HEK293 (cell line): ENCODE data around the gene TET2.

Experiments
- CTCF ChIA-PET: fragments of 350-600 bp; formaldehyde crosslinking; extraction: SDS; loops from one replicate; lab custom pipeline; 2021; ENCODE audit warnings: antibody characterized with exemption; lab: Yijun Ruan, JAX
- POLR2A ChIA-PET: fragments of 300-600 bp; formaldehyde crosslinking; extraction: SDS; loops from one replicate; lab custom pipeline; 2020; ENCODE audit warnings: antibody characterized with exemption, inconsistent platforms; lab: Yijun Ruan, JAX
- H3K27ac ChIP-seq: fragments of 200-500 bp; sonication (Bioruptor generic); 2 replicates; pipeline ENCODE4 v1.5.1; 2014; ENCODE audit warnings: low read depth, low read length, control low read depth, inconsistent platforms; ENCODE audit errors: extremely low read depth
- H3K36me3 ChIP-seq, 2 experiments: fragments of 200-500 bp in 1 of 2; sonication (Bioruptor generic) in 1 of 2; 1 replicate in 1 of 2; 2 replicates in 1 of 2; pipeline ENCODE4 v1.5.1; 2014 to 2017; ENCODE audit warnings: inconsistent platforms in 2 of 2, low read length in 2 of 2; ENCODE audit not compliant: control insufficient read depth in 2 of 2, insufficient read depth in 1 of 2
- H3K4me1 ChIP-seq: fragments of 200-500 bp; sonication (Bioruptor generic); 2 replicates; pipeline ENCODE4 v1.5.1; 2014; ENCODE audit warnings: mild to moderate bottlenecking, low read length, inconsistent platforms; ENCODE audit not compliant: control insufficient read depth, insufficient read depth
- H3K4me3 ChIP-seq: 2 replicates; pipeline ENCODE4 v1.5.1; 2011; ENCODE audit warnings: low read depth, mild to moderate bottlenecking, control low read depth, low read length, moderate library complexity
- H3K9me3 ChIP-seq: fragments of 200-500 bp; sonication (Bioruptor generic); 2 replicates; pipeline ENCODE4 v1.5.1; 2014; ENCODE audit warnings: low read depth, low read length, inconsistent platforms; ENCODE audit not compliant: control insufficient read depth, insufficient read depth
- EGR2 ChIP-seq: fragments of 450-650 bp; formaldehyde crosslinking; IDR thresholded peaks from 2 replicates; pipeline ENCODE4 v1.5.1; 2016; ENCODE audit warnings: low read depth, missing biosample characterization, missing genetic modification characterization
- GFI1B ChIP-seq: fragments of 450-650 bp; formaldehyde crosslinking; IDR thresholded peaks from 2 replicates; pipeline ENCODE4 v1.5.1; 2016; ENCODE audit warnings: missing biosample characterization, missing genetic modification characterization
- GLI4 ChIP-seq: fragments of 450-650 bp; formaldehyde crosslinking; IDR thresholded peaks from 2 replicates; pipeline ENCODE4 v1.5.1; 2016; ENCODE audit warnings: missing biosample characterization, missing genetic modification characterization
- OVOL3 ChIP-seq: fragments of 450-650 bp; formaldehyde crosslinking; IDR thresholded peaks from 2 replicates; pipeline ENCODE4 v1.5.1; 2016; ENCODE audit warnings: missing biosample characterization, missing genetic modification characterization
- SP2 ChIP-seq: fragments of 450-650 bp; formaldehyde crosslinking; IDR thresholded peaks from 2 replicates; pipeline ENCODE4 v1.5.1; 2016; ENCODE audit warnings: missing biosample characterization, missing genetic modification characterization
- SP7 ChIP-seq: fragments of 450-650 bp; formaldehyde crosslinking; IDR thresholded peaks from 2 replicates; pipeline ENCODE4 v1.5.1; 2016; ENCODE audit warnings: missing biosample characterization, missing genetic modification characterization
- YY2 ChIP-seq: fragments of 450-650 bp; formaldehyde crosslinking; IDR thresholded peaks from 2 replicates; pipeline ENCODE4 v1.5.1; 2016; ENCODE audit warnings: missing biosample characterization, missing genetic modification characterization
- ZFHX2 ChIP-seq: fragments of 450-650 bp; formaldehyde crosslinking; conservative IDR thresholded peaks from 2 replicates; pipeline ENCODE4 v1.5.1; 2016; ENCODE audit warnings: missing biosample characterization, missing genetic modification characterization
- ZNF10 ChIP-seq: fragments of 450-650 bp; formaldehyde crosslinking; IDR thresholded peaks from 2 replicates; pipeline ENCODE4 v1.5.1; 2017; ENCODE audit warnings: missing biosample characterization, missing genetic modification characterization
- ZNF211 ChIP-seq: fragments of 450-650 bp; formaldehyde crosslinking; IDR thresholded peaks from 2 replicates; pipeline ENCODE4 v1.5.1; 2016; ENCODE audit warnings: low read depth, missing biosample characterization, missing genetic modification characterization
- ZNF248 ChIP-seq: fragments of 450-650 bp; formaldehyde crosslinking; IDR thresholded peaks from 2 replicates; pipeline ENCODE4 v1.5.1; 2017; ENCODE audit warnings: missing biosample characterization, missing genetic modification characterization
- ZNF529 ChIP-seq: fragments of 450-650 bp; formaldehyde crosslinking; IDR thresholded peaks from 2 replicates; pipeline ENCODE4 v1.5.1; 2017; ENCODE audit warnings: missing genetic modification characterization, missing biosample characterization; ENCODE audit not compliant: insufficient replicate concordance
- ZNF544 ChIP-seq: fragments of 450-650 bp; formaldehyde crosslinking; IDR thresholded peaks from 2 replicates; pipeline ENCODE4 v1.5.0; 2017; ENCODE audit warnings: missing biosample characterization, missing genetic modification characterization
- ZNF549 ChIP-seq: fragments of 450-650 bp; IDR thresholded peaks from 2 replicates; pipeline ENCODE4 v1.5.1; 2018; ENCODE audit warnings: missing biosample characterization, missing genetic modification characterization, mild to moderate bottlenecking, inconsistent platforms, moderate library complexity
- ZNF596 ChIP-seq: fragments of 450-650 bp; IDR thresholded peaks from 2 replicates; pipeline ENCODE4 v1.5.0; 2018; ENCODE audit warnings: missing biosample characterization, mild to moderate bottlenecking, missing genetic modification characterization, moderate library complexity
- ZNF621 ChIP-seq: fragments of 450-650 bp; formaldehyde crosslinking; IDR thresholded peaks from 2 replicates; pipeline ENCODE4 v1.5.1; 2017; ENCODE audit warnings: missing biosample characterization, missing genetic modification characterization
- ZNF623 ChIP-seq: fragments of 450-650 bp; formaldehyde crosslinking; IDR thresholded peaks from 2 replicates; pipeline ENCODE4 v1.5.1; 2016; ENCODE audit warnings: missing biosample characterization, missing genetic modification characterization
- ZNF677 ChIP-seq: fragments of 450-650 bp; IDR thresholded peaks from 2 replicates; pipeline ENCODE4 v1.5.0; 2018; ENCODE audit warnings: missing biosample characterization, mild to moderate bottlenecking, missing genetic modification characterization, moderate library complexity
- ZNF747 ChIP-seq: fragments of 450-650 bp; formaldehyde crosslinking; IDR thresholded peaks from 2 replicates; pipeline ENCODE4 v1.5.1; 2016; ENCODE audit warnings: missing biosample characterization, missing genetic modification characterization
- ZNF76 ChIP-seq: fragments of 450-650 bp; formaldehyde crosslinking; IDR thresholded peaks from 2 replicates; pipeline ENCODE4; 2016; ENCODE audit warnings: low read depth, missing biosample characterization, missing genetic modification characterization, borderline replicate concordance
- ZNF777 ChIP-seq: fragments of 450-650 bp; formaldehyde crosslinking; IDR thresholded peaks from 2 replicates; pipeline ENCODE4 v1.5.1; 2017; ENCODE audit warnings: missing biosample characterization, missing genetic modification characterization, borderline replicate concordance
- TF ChIP-seq, protein P1 (sequence below): fragments of 450-650 bp; formaldehyde crosslinking; IDR thresholded peaks from 2 replicates; pipeline ENCODE4 v1.5.1; 2016; ENCODE audit warnings: missing biosample characterization, missing genetic modification characterization
- TF ChIP-seq, protein P2 (sequence below): fragments of 450-650 bp; formaldehyde crosslinking; optimal IDR thresholded peaks from 2 replicates; pipeline ENCODE3; 2016; ENCODE audit warnings: missing biosample characterization, mild to moderate bottlenecking, missing genetic modification characterization
- TF ChIP-seq, protein P3 (sequence below): fragments of 450-650 bp; formaldehyde crosslinking; IDR thresholded peaks from 2 replicates; pipeline ENCODE4 v1.5.1; 2016; ENCODE audit warnings: missing biosample characterization, missing genetic modification characterization
- TF ChIP-seq, protein P4 (sequence below): fragments of 450-650 bp; formaldehyde crosslinking; IDR thresholded peaks from 2 replicates; pipeline ENCODE4 v1.5.1; 2017; ENCODE audit warnings: missing biosample characterization, missing genetic modification characterization
- TF ChIP-seq, protein P5 (sequence below): fragments of 450-650 bp; formaldehyde crosslinking; IDR thresholded peaks from 2 replicates; pipeline ENCODE4 v1.5.0; 2017; ENCODE audit warnings: missing biosample characterization, missing genetic modification characterization, borderline replicate concordance

The TET2 gene

DNA sequence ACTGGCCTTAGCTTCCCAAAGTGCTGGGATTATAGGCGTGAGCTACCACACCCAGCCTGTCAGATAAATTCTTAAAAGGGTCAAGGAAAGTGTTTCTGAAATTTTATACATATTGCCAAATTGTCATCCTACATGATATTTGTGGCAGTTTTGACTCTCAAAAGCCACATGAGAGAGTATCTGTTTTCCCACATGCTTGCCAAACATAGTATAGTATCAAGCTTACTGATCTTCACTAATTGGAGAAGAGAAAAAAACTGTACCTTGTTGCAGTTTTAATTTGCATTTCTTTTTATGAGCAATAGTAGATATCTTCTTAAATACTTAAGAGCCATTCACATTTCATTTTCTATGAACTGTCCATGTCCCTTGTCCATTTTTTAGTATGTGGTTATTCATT lies 83.6 kb downstream of the TET2 start (continued):
- TF ChIP-seq, protein P1, sequence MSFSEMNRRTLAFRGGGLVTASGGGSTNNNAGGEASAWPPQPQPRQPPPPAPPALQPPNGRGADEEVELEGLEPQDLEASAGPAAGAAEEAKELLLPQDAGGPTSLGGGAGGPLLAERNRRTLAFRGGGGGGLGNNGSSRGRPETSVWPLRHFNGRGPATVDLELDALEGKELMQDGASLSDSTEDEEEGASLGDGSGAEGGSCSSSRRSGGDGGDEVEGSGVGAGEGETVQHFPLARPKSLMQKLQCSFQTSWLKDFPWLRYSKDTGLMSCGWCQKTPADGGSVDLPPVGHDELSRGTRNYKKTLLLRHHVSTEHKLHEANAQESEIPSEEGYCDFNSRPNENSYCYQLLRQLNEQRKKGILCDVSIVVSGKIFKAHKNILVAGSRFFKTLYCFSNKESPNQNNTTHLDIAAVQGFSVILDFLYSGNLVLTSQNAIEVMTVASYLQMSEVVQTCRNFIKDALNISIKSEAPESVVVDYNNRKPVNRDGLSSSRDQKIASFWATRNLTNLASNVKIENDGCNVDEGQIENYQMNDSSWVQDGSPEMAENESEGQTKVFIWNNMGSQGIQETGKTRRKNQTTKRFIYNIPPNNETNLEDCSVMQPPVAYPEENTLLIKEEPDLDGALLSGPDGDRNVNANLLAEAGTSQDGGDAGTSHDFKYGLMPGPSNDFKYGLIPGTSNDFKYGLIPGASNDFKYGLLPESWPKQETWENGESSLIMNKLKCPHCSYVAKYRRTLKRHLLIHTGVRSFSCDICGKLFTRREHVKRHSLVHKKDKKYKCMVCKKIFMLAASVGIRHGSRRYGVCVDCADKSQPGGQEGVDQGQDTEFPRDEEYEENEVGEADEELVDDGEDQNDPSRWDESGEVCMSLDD (tag by site-specific recombination) = no peak
- TF ChIP-seq ZNF248 (tag by site-specific recombination) = no peak
- TF ChIP-seq, all 188 proteins: peak for 0

DNA sequence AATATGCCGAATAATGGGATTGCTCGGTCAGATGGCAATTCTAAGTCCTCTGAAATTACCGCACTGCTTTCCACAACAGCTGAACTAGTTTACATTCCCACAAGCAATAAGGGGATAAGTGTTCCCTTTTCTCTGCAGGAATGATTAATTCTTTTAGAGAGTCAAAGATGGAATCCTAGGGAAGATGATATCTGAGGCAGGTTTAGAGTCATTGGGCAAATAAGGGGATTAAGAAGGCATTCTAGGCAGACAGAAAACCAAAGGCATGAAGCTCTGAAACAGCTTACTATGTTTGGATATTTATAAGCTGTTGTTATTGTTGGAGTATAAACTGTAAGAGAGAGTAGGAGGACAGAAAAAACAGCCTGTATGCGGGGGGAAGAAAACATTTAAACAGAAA lies 85.7 kb downstream of the TET2 start:
- Histone ChIP-seq H3K36me3 (peaks cover 0 to 16% of the 10 kb centered on the region in 2 experiments; a peak in 1 of 3 replicates), H3K4me1 (no peaks in the 10 kb centered on the region), H3K27ac (no peak overlapping the region), H3K9me3 (no peaks in the 10 kb centered on the region), H3K4me3 (no peak overlapping the region)
- ChIA-PET POLR2A (no interaction called here), CTCF (no interaction called here)
- no peak for TF ChIP-seq ZNF677 (tag by site-specific recombination)
- no peak for TF ChIP-seq SP2 (tag by site-specific recombination)
- no peak for TF ChIP-seq ZFHX2
- TF ChIP-seq, protein P2, sequence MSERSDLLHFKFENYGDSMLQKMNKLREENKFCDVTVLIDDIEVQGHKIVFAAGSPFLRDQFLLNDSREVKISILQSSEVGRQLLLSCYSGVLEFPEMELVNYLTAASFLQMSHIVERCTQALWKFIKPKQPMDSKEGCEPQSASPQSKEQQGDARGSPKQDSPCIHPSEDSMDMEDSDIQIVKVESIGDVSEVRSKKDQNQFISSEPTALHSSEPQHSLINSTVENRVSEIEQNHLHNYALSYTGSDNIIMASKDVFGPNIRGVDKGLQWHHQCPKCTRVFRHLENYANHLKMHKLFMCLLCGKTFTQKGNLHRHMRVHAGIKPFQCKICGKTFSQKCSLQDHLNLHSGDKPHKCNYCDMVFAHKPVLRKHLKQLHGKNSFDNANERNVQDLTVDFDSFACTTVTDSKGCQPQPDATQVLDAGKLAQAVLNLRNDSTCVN = no peak
- no peak for TF ChIP-seq ZNF621
- TF ChIP-seq YY2 = no peak
- TF ChIP-seq ZNF211 (tag by site-specific recombination) = no peak
- no peak for TF ChIP-seq ZNF76 (tag by site-specific recombination)
- no peak for TF ChIP-seq OVOL3 (tag by site-specific recombination)
- TF ChIP-seq ZNF596 = no peak
- no peak for TF ChIP-seq ZNF544 (tag by site-specific recombination)
- TF ChIP-seq, protein P3, sequence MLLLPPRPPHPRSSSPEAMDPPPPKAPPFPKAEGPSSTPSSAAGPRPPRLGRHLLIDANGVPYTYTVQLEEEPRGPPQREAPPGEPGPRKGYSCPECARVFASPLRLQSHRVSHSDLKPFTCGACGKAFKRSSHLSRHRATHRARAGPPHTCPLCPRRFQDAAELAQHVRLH = no peak
- no peak for TF ChIP-seq SP7 (tag by site-specific recombination)
- TF ChIP-seq ZNF529 (tag by site-specific recombination) = no peak
- TF ChIP-seq ZNF10 (tag by site-specific recombination) = no peak
- no peak for TF ChIP-seq ZNF747 (tag by site-specific recombination)

DNA sequence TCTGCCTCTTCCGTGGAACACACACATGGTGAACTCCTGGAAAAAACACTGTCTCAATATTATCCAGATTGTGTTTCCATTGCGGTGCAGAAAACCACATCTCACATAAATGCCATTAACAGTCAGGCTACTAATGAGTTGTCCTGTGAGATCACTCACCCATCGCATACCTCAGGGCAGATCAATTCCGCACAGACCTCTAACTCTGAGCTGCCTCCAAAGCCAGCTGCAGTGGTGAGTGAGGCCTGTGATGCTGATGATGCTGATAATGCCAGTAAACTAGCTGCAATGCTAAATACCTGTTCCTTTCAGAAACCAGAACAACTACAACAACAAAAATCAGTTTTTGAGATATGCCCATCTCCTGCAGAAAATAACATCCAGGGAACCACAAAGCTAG lies 87.9 kb downstream of the TET2 start:
- H3K4me3 ChIP-seq = no peak overlapping the region
- H3K4me1 ChIP-seq = no peaks in the 10 kb centered on the region
- H3K27ac ChIP-seq = no peak overlapping the region
- TF ChIP-seq YY2 (no peak), GFI1B (tag by site-specific recombination) (no peak), EGR2 (tag by site-specific recombination) (no peak), ZNF777 (tag by site-specific recombination) (no peak), ZNF549 (no peak), ZNF623 (tag by site-specific recombination) (no peak), GLI4 (no peak)
- TF ChIP-seq, protein P4, sequence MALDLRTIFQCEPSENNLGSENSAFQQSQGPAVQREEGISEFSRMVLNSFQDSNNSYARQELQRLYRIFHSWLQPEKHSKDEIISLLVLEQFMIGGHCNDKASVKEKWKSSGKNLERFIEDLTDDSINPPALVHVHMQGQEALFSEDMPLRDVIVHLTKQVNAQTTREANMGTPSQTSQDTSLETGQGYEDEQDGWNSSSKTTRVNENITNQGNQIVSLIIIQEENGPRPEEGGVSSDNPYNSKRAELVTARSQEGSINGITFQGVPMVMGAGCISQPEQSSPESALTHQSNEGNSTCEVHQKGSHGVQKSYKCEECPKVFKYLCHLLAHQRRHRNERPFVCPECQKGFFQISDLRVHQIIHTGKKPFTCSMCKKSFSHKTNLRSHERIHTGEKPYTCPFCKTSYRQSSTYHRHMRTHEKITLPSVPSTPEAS (tag by site-specific recombination) = no peak
- TF ChIP-seq, protein P5, sequence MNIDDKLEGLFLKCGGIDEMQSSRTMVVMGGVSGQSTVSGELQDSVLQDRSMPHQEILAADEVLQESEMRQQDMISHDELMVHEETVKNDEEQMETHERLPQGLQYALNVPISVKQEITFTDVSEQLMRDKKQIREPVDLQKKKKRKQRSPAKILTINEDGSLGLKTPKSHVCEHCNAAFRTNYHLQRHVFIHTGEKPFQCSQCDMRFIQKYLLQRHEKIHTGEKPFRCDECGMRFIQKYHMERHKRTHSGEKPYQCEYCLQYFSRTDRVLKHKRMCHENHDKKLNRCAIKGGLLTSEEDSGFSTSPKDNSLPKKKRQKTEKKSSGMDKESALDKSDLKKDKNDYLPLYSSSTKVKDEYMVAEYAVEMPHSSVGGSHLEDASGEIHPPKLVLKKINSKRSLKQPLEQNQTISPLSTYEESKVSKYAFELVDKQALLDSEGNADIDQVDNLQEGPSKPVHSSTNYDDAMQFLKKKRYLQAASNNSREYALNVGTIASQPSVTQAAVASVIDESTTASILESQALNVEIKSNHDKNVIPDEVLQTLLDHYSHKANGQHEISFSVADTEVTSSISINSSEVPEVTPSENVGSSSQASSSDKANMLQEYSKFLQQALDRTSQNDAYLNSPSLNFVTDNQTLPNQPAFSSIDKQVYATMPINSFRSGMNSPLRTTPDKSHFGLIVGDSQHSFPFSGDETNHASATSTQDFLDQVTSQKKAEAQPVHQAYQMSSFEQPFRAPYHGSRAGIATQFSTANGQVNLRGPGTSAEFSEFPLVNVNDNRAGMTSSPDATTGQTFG = no peak
- TF ChIP-seq, protein P3 = no peak
- H3K9me3 ChIP-seq = no peaks in the 10 kb centered on the region
- peaks cover 0 to 16% of the 10 kb centered on the region in 2 experiments; a peak in 1 of 3 replicates for H3K36me3 ChIP-seq
- ChIA-PET CTCF (no interaction called here), POLR2A (no interaction called here)
